PC-3 (cell line): Measurements from ENCODE around the gene L1CAM.

Experiments
- EZH2 ChIP-seq: fragments of 300-600 bp; sonication (generic); IDR thresholded peaks from one replicate; pipeline ENCODE4 v1.6.1; 2017; ENCODE audit warnings: antibody characterized with exemption, mild to moderate bottlenecking, low read length; ENCODE audit not compliant: unreplicated experiment
- TF ChIP-seq, protein P1 (sequence below): fragments of 300-600 bp; sonication (generic); conservative IDR thresholded peaks from 2 replicates; pipeline ENCODE4 v1.5.1; 2017; ENCODE audit warnings: antibody characterized with exemption, low read depth, mild to moderate bottlenecking, low read length

DNA sequence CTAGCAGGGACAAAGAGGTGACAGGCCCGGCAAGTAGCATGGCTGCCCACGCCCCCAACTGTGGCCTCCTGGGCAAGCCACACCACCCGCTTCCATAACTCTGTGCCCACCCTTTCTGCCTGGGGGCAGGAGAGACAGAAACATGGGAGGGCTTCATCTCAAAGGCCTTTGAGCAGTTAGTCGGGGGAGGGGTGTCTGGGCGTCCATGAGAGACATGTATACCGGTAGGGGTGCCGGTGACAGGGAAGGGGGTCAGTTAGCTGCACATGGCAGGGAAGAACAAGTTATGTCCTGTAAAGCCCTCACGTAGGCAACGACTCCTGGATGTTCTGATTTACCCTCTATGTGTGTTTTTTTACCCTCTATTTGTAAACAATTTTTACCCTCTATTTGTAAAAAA lies 64.9 kb downstream of the L1CAM start:
- TF ChIP-seq EZH2, result no peak
- TF ChIP-seq, protein P1, sequence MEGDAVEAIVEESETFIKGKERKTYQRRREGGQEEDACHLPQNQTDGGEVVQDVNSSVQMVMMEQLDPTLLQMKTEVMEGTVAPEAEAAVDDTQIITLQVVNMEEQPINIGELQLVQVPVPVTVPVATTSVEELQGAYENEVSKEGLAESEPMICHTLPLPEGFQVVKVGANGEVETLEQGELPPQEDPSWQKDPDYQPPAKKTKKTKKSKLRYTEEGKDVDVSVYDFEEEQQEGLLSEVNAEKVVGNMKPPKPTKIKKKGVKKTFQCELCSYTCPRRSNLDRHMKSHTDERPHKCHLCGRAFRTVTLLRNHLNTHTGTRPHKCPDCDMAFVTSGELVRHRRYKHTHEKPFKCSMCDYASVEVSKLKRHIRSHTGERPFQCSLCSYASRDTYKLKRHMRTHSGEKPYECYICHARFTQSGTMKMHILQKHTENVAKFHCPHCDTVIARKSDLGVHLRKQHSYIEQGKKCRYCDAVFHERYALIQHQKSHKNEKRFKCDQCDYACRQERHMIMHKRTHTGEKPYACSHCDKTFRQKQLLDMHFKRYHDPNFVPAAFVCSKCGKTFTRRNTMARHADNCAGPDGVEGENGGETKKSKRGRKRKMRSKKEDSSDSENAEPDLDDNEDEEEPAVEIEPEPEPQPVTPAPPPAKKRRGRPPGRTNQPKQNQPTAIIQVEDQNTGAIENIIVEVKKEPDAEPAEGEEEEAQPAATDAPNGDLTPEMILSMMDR, result no peak
